ENCODE results near the gene RNF212.

The RNF212 gene

GRCh38 chr4:1061760-1062159 lies 51.6 kb downstream of the RNF212 start:
- no peak overlapping the region for H2BK15ac ChIP-seq (replicated peaks; ENCODE audit: low read depth)

GRCh38 chr4:1061056-1061700 lies 52.2 kb downstream of the RNF212 start:
- Histone ChIP-seq H3K4me3 (ENCODE audit: low read length) (no peak overlapping the region), H3K36me3 (ENCODE audit: control insufficient read depth, insufficient read depth, low read length) (no peaks in the 10 kb centered on the region), H3K79me1 (ENCODE audit: low read length) (no peaks in the 10 kb centered on the region), H2BK15ac (replicated peaks; ENCODE audit: low read depth) (no peak overlapping the region), H3K4me1 (ENCODE audit: control insufficient read depth, low read depth, low read length) (no peaks in the 10 kb centered on the region), H2AK5ac (ENCODE audit: low read length) (no peak overlapping the region), H2BK120ac (ENCODE audit: low read depth, low read length) (no peak overlapping the region), H3K56ac (ENCODE audit: low read length) (no peak overlapping the region), H3K9ac (ENCODE audit: low read length) (no peak overlapping the region), H4K8ac (ENCODE audit: low read depth, low read length) (no peak overlapping the region), H3K4me2 (ENCODE audit: low read length) (no peak overlapping the region), H3K27me3 (ENCODE audit: insufficient read depth, low read length, poor library complexity) (no peaks in the 10 kb centered on the region), H3K79me2 (ENCODE audit: control insufficient read depth, insufficient read depth, low read length) (no peaks in the 10 kb centered on the region), H3K4ac (ENCODE audit: low read depth, low read length) (no peak overlapping the region), H3K23ac (ENCODE audit: low read length) (no peak overlapping the region), H3K27ac (ENCODE audit: low read depth, low read length) (no peak overlapping the region), H3K18ac (ENCODE audit: low read length) (no peak overlapping the region), H4K5ac (ENCODE audit: low read length) (no peak overlapping the region), H2BK5ac (ENCODE audit: low read length) (no peak overlapping the region)
- no CpG with 5 or more reads among the region's 14 CpGs for WGBS (ENCODE audit: extremely low coverage, insufficient coverage, low lambda C conversion rate)
- no peak for DNase-seq

More at GRCh38 chr4:1061760-1062159, 51.6 kb downstream of the RNF212 start:
- Histone ChIP-seq H3K27ac (ENCODE audit: low read depth, low read length) (no peak overlapping the region), H4K5ac (ENCODE audit: low read length) (no peak overlapping the region), H3K27me3 (ENCODE audit: insufficient read depth, low read length, poor library complexity) (no peaks in the 10 kb centered on the region), H3K23ac (ENCODE audit: low read length) (no peak overlapping the region), H2BK5ac (ENCODE audit: low read length) (no peak overlapping the region), H2AK5ac (ENCODE audit: low read length) (no peak overlapping the region), H3K4ac (ENCODE audit: low read depth, low read length) (no peak overlapping the region), H3K4me1 (ENCODE audit: control insufficient read depth, low read depth, low read length) (no peaks in the 10 kb centered on the region), H4K8ac (ENCODE audit: low read depth, low read length) (no peak overlapping the region), H3K4me3 (ENCODE audit: low read length) (no peak overlapping the region), H3K79me1 (ENCODE audit: low read length) (no peaks in the 10 kb centered on the region), H3K9ac (ENCODE audit: low read length) (no peak overlapping the region), H2BK120ac (ENCODE audit: low read depth, low read length) (no peak overlapping the region), H3K56ac (ENCODE audit: low read length) (no peak overlapping the region), H3K36me3 (ENCODE audit: control insufficient read depth, insufficient read depth, low read length) (no peaks in the 10 kb centered on the region), H3K4me2 (ENCODE audit: low read length) (no peak overlapping the region), H3K79me2 (ENCODE audit: control insufficient read depth, insufficient read depth, low read length) (no peaks in the 10 kb centered on the region), H3K18ac (ENCODE audit: low read length) (no peak overlapping the region)
- WGBS (ENCODE audit: extremely low coverage, insufficient coverage, low lambda C conversion rate): no CpG with 5 or more reads among the region's 6 CpGs
- DNase-seq: no peak

- Histone ChIP-seq H2AK5ac (ENCODE audit: low read length) (no peak overlapping the region), H3K56ac (ENCODE audit: low read length) (no peak overlapping the region), H3K79me2 (ENCODE audit: control insufficient read depth, insufficient read depth, low read length) (no peaks in the 10 kb centered on the region), H3K4ac (ENCODE audit: low read depth, low read length) (no peak overlapping the region), H3K36me3 (ENCODE audit: control insufficient read depth, insufficient read depth, low read length) (no peaks in the 10 kb centered on the region), H3K27ac (ENCODE audit: low read depth, low read length) (no peak overlapping the region), H2BK120ac (ENCODE audit: low read depth, low read length) (no peak overlapping the region), H4K5ac (ENCODE audit: low read length) (no peak overlapping the region), H3K4me2 (ENCODE audit: low read length) (no peak overlapping the region), H3K4me1 (ENCODE audit: control insufficient read depth, low read depth, low read length) (no peaks in the 10 kb centered on the region), H3K23ac (ENCODE audit: low read length) (no peak overlapping the region), H3K79me1 (ENCODE audit: low read length) (no peaks in the 10 kb centered on the region), H2BK15ac (replicated peaks; ENCODE audit: low read depth) (no peak overlapping the region), H3K4me3 (ENCODE audit: low read length) (no peak overlapping the region), H3K27me3 (ENCODE audit: insufficient read depth, low read length, poor library complexity) (no peaks in the 10 kb centered on the region), H3K9ac (ENCODE audit: low read length) (no peak overlapping the region), H3K18ac (ENCODE audit: low read length) (no peak overlapping the region), H4K8ac (ENCODE audit: low read depth, low read length) (no peak overlapping the region), H2BK5ac (ENCODE audit: low read length) (no peak overlapping the region)
- DNase-seq: no peak
- WGBS (ENCODE audit: extremely low coverage, insufficient coverage, low lambda C conversion rate): no CpG with 5 or more reads among the region's 9 CpGs
These were observed 52.7 kb downstream of the RNF212 start for GRCh38 chr4:1060621-1061020.

- Histone ChIP-seq H2BK120ac (ENCODE audit: low read depth, low read length) (no peak overlapping the region), H3K79me1 (ENCODE audit: low read length) (no peaks in the 10 kb centered on the region), H2BK15ac (replicated peaks; ENCODE audit: low read depth) (no peak overlapping the region), H3K27ac (ENCODE audit: low read depth, low read length) (no peak overlapping the region), H3K27me3 (ENCODE audit: insufficient read depth, low read length, poor library complexity) (no peaks in the 10 kb centered on the region), H3K79me2 (ENCODE audit: control insufficient read depth, insufficient read depth, low read length) (no peaks in the 10 kb centered on the region), H3K56ac (ENCODE audit: low read length) (no peak overlapping the region), H4K5ac (ENCODE audit: low read length) (no peak overlapping the region), H2AK5ac (ENCODE audit: low read length) (no peak overlapping the region), H3K18ac (ENCODE audit: low read length) (no peak overlapping the region), H3K4me2 (ENCODE audit: low read length) (no peak overlapping the region), H3K4ac (ENCODE audit: low read depth, low read length) (no peak overlapping the region), H3K9ac (ENCODE audit: low read length) (no peak overlapping the region), H4K8ac (ENCODE audit: low read depth, low read length) (no peak overlapping the region), H3K36me3 (ENCODE audit: control insufficient read depth, insufficient read depth, low read length) (no peaks in the 10 kb centered on the region), H2BK5ac (ENCODE audit: low read length) (no peak overlapping the region), H3K23ac (ENCODE audit: low read length) (no peak overlapping the region), H3K4me1 (ENCODE audit: control insufficient read depth, low read depth, low read length) (no peaks in the 10 kb centered on the region), H3K4me3 (ENCODE audit: low read length) (no peak overlapping the region)
- DNase-seq: no peak
- WGBS (ENCODE audit: extremely low coverage, insufficient coverage, low lambda C conversion rate): no CpG with 5 or more reads among the region's 10 CpGs
These were observed 53.2 kb downstream of the RNF212 start for GRCh38 chr4:1060121-1060520.

- Histone ChIP-seq H2BK15ac (replicated peaks; ENCODE audit: low read depth) (no peak overlapping the region), H3K56ac (ENCODE audit: low read length) (no peak overlapping the region), H2BK120ac (ENCODE audit: low read depth, low read length) (no peak overlapping the region), H3K4me1 (ENCODE audit: control insufficient read depth, low read depth, low read length) (no peaks in the 10 kb centered on the region), H3K4me2 (ENCODE audit: low read length) (no peak overlapping the region), H3K27me3 (ENCODE audit: insufficient read depth, low read length, poor library complexity) (no peaks in the 10 kb centered on the region), H2BK5ac (ENCODE audit: low read length) (no peak overlapping the region), H3K18ac (ENCODE audit: low read length) (no peak overlapping the region), H4K8ac (ENCODE audit: low read depth, low read length) (no peak overlapping the region), H3K27ac (ENCODE audit: low read depth, low read length) (no peak overlapping the region), H3K4ac (ENCODE audit: low read depth, low read length) (no peak overlapping the region), H3K9ac (ENCODE audit: low read length) (no peak overlapping the region), H3K79me2 (ENCODE audit: control insufficient read depth, insufficient read depth, low read length) (no peaks in the 10 kb centered on the region), H3K23ac (ENCODE audit: low read length) (no peak overlapping the region), H3K36me3 (ENCODE audit: control insufficient read depth, insufficient read depth, low read length) (no peaks in the 10 kb centered on the region), H3K4me3 (ENCODE audit: low read length) (no peak overlapping the region), H4K5ac (ENCODE audit: low read length) (no peak overlapping the region), H2AK5ac (ENCODE audit: low read length) (no peak overlapping the region), H3K79me1 (ENCODE audit: low read length) (no peaks in the 10 kb centered on the region)
- no CpG with 5 or more reads among the region's 16 CpGs for WGBS (ENCODE audit: extremely low coverage, insufficient coverage, low lambda C conversion rate)
- DNase-seq: no peak
These were observed 54.2 kb downstream of the RNF212 start for GRCh38 chr4:1058997-1059665.

Measured in mesendoderm (in vitro differentiated cells).